B cell (primary cell): ENCODE data around the gene CIDEC. TPM values are rescaled to one million over a fixed set of nuclear protein-coding genes. Genes with fewer than 3 reads are reported as not detected.
A peak's percentile ranks its signal among the peaks of the same experiment; 100 is the strongest.

Experiments
- ATAC-seq: fragments of 200-7000 bp; cut with Tn5 transposase; one replicate; pipeline ENCODE4 v1.10.0; 2021; ENCODE audit warnings: low read depth, mild to moderate bottlenecking, moderate number of reproducible peaks, moderate library complexity
- CTCF ChIA-PET: fragments of 350-600 bp; sonication (Branson Sonifier 250); formaldehyde crosslinking; loops from one replicate; lab custom pipeline; 2021; ENCODE audit warnings: antibody characterized with exemption, inconsistent platforms; lab: Charles Lee
- POLR2A ChIA-PET: fragments of 350-600 bp; sonication (Branson Sonifier 250); formaldehyde crosslinking; loops from one replicate; lab custom pipeline; 2021; ENCODE audit warnings: antibody characterized with exemption; lab: Charles Lee
- DNase-seq: peaks from one replicate; pipeline ENCODE4 v3.0.0; 2013
- H2AFZ ChIP-seq: 2 replicates; pipeline ENCODE4 v1.6.1; 2012; ENCODE audit warnings: mild to moderate bottlenecking, low read depth, low read length; ENCODE audit not compliant: insufficient read depth, poor library complexity, severe bottlenecking
- H3K27ac ChIP-seq, 2 donors: 1 replicate in 1 of 2; 2 replicates in 1 of 2; pipeline ENCODE4 v1.5.1; 2012 to 2013; ENCODE audit warnings: low read length in 2 of 2, mild to moderate bottlenecking in 2 of 2, moderate library complexity in 1 of 2
- H3K27me3 ChIP-seq, 4 experiments: fragments of 200-600 bp in 1 of 4; sonication (generic) in 1 of 4; replicated peaks in 1 of 4; 1 replicate in 2 of 4; 2 replicates in 2 of 4; pipeline versions ENCODE4 v1.6.1 to v1.7.0; 2013 to 2016; ENCODE audit warnings: low read length in 3 of 4, mild to moderate bottlenecking in 2 of 4, mixed read lengths in 1 of 4, moderate library complexity in 1 of 4; ENCODE audit not compliant: insufficient read depth in 4 of 4, control insufficient read depth in 3 of 4; ENCODE audit errors: control extremely low read depth in 1 of 4
- H3K36me3 ChIP-seq, 2 experiments: replicated peaks in 1 of 2; 1 replicate in 1 of 2; 2 replicates in 1 of 2; pipeline versions ENCODE4 v1.6.1 to v1.7.1; 2013; ENCODE audit warnings: low read length in 1 of 2; ENCODE audit not compliant: insufficient read depth in 2 of 2, control insufficient read depth in 1 of 2; ENCODE audit errors: control extremely low read depth in 1 of 2, extremely low read depth in 1 of 2
- H3K4me1 ChIP-seq, 2 donors: fragments of 200-600 bp in 1 of 2; sonication (generic) in 1 of 2; 1 replicate in 1 of 2; 2 replicates in 1 of 2; pipeline versions ENCODE4 v1.5.1 to v1.6.1; 2013 to 2017; ENCODE audit warnings: low read length in 2 of 2; ENCODE audit not compliant: control insufficient read depth in 2 of 2, insufficient read depth in 2 of 2
- H3K4me2 ChIP-seq: replicated peaks from 2 replicates; pipeline ENCODE3; 2012; ENCODE audit warnings: mild to moderate bottlenecking, low read depth, low read length; ENCODE audit not compliant: poor library complexity, severe bottlenecking
- H3K4me3 ChIP-seq, 5 experiments: fragments of 200-600 bp in 1 of 5; sonication (generic) in 1 of 5; 1 replicate in 3 of 5; 2 replicates in 2 of 5; pipeline versions ENCODE4 v1.5.1 to v1.7.0; 2011 to 2016; ENCODE audit warnings: low read length in 4 of 5, mild to moderate bottlenecking in 4 of 5, low read depth in 2 of 5, control low read depth in 1 of 5, moderate library complexity in 1 of 5; ENCODE audit not compliant: insufficient read depth in 1 of 5; ENCODE audit errors: control extremely low read depth in 1 of 5, extremely low read depth in 1 of 5
- H3K79me2 ChIP-seq: fragments of 200-600 bp; sonication (generic); one replicate; pipeline ENCODE4 v1.6.0; 2016; ENCODE audit warnings: low read length; ENCODE audit not compliant: control insufficient read depth, insufficient read depth
- H3K9ac ChIP-seq: fragments of 200-600 bp; sonication (generic); 2 replicates; pipeline ENCODE4 v1.6.1; 2017; ENCODE audit warnings: mild to moderate bottlenecking, low read length, moderate library complexity
- H3K9me3 ChIP-seq, 3 donors: one replicate each; pipeline versions ENCODE4 v1.6.1 to v1.7.1; 2013; ENCODE audit warnings: low read length in 2 of 3; ENCODE audit not compliant: control insufficient read depth in 2 of 3, insufficient read depth in 1 of 3; ENCODE audit errors: control extremely low read depth in 1 of 3
- H4K20me1 ChIP-seq: 2 replicates; pipeline ENCODE4 v1.6.0; 2012; ENCODE audit warnings: mild to moderate bottlenecking, low read length; ENCODE audit not compliant: insufficient read depth, control insufficient read depth, poor library complexity, severe bottlenecking
- H3K27ac Mint-ChIP-seq: one replicate; pipeline ENCODE4 v1.8.0; 2021; ENCODE audit warnings: mixed read lengths
- H3K27me3 Mint-ChIP-seq: one replicate; pipeline ENCODE4 v1.8.0; 2021; ENCODE audit warnings: mixed read lengths
- H3K4me1 Mint-ChIP-seq: one replicate; pipeline ENCODE4 v1.8.0; 2021; ENCODE audit warnings: mixed read lengths
- H3K4me3 Mint-ChIP-seq: one replicate; pipeline ENCODE4 v1.8.0; 2021; ENCODE audit warnings: mixed read lengths
- H3K9me3 Mint-ChIP-seq: one replicate; pipeline ENCODE4 v1.8.0; 2022; ENCODE audit warnings: mixed read lengths; ENCODE audit not compliant: insufficient read depth
- CTCF ChIP-seq: fragments of 200-600 bp; IDR thresholded peaks from one replicate; pipeline ENCODE4 v1.8.0; 2022; ENCODE audit warnings: antibody characterized with exemption, mild to moderate bottlenecking
- EZH2 ChIP-seq: IDR thresholded peaks from 2 replicates; pipeline ENCODE4 v1.6.1; 2012; ENCODE audit warnings: borderline replicate concordance, low read depth, mild to moderate bottlenecking, moderate library complexity, low read length; ENCODE audit not compliant: insufficient read depth, poor library complexity, severe bottlenecking
- WGBS: methylation state at CpG from one replicate; pipeline ENCODE4 v1.1.5; 2013; ENCODE audit warnings: missing lambda C conversion rate; ENCODE audit not compliant: insufficient coverage; 5-methylcytosine and 5-hydroxymethylcytosine counted together
- intact Hi-C: fragments of 100-400 bp; cut with micrococcal nuclease; formaldehyde crosslinking; loops from one replicate; pipeline ENCODE4 v1.10.0; 2022
- polyA plus RNA-seq: library from polyadenylated mRNA; depleted of rRNA; stranded (reverse); fragments of >200 nt; gene quantifications from 2 replicates; pipeline ENCODE4 v1.2.3, GENCODE V29; 2012
- total RNA-seq, 2 donors: library from RNA; stranded (reverse); fragments of 120-200 nt in 1 of 2; gene quantifications; 1 replicate in 1 of 2; 2 replicates in 1 of 2; pipeline versions ENCODE4 v1.2.3 to v1.2.4, GENCODE V29; 2013 to 2022

CIDEC gene
- total and polyA plus RNA-seq, 2 donors (not counting 1 experiment from before 2014, with no cell fraction given) = not detected

- H3K4me3 Mint-ChIP-seq = peak overlapping the region; percentile 83
- ATAC-seq = no peak
- 96% methylated on average over 5 of the region's 7 CpGs for WGBS
- H3K36me3 ChIP-seq = no peaks in the 10 kb centered on the region
- H3K79me2 ChIP-seq = no peaks in the 10 kb centered on the region
- H3K9ac ChIP-seq = no peak overlapping the region
- CTCF ChIA-PET = interaction anchor here (1.2 kb wide), 1 partner anchor 15 kb away, joined by 3 read pairs; no protein-coding TSS in a partner anchor
- H3K27me3 ChIP-seq = peaks cover 0 to 29% (median 9%) of the 10 kb centered on the region in 4 experiments
- peaks cover 15% of the 10 kb centered on the region for H3K4me1 Mint-ChIP-seq
- no peak for TF ChIP-seq CTCF
- TF ChIP-seq EZH2 = no peak
- no peak for DNase-seq
- no peaks in the 10 kb centered on the region for H3K9me3 Mint-ChIP-seq
- peak overlapping the region in 3 of 5 experiments; percentile 17 to 33 (median 23) for H3K4me3 ChIP-seq
- peak overlapping the region; percentile 73 for H2AFZ ChIP-seq
- H3K27ac Mint-ChIP-seq = no peak overlapping the region
- no peaks in the 10 kb centered on the region for H3K9me3 ChIP-seq
- no peak overlapping the region for H3K27ac ChIP-seq
- POLR2A ChIA-PET = interaction anchor here (1.3 kb wide), 1 partner anchor 16 kb away, joined by 6 read pairs; no protein-coding TSS in a partner anchor
- H3K4me2 ChIP-seq = peak overlapping the region; percentile 71
- intact Hi-C loops = no loop called here
- H3K4me1 ChIP-seq = peaks cover 17 to 20% of the 10 kb centered on the region in 2 donors
- no peaks in the 10 kb centered on the region for H4K20me1 ChIP-seq
- H3K27me3 Mint-ChIP-seq = peaks cover 9% of the 10 kb centered on the region
These were observed 36.3 kb upstream of the CIDEC start for GRCh38 chr3:9916346-9916733.
